ENCODE measurements around the gene TRERF1.

DNA sequence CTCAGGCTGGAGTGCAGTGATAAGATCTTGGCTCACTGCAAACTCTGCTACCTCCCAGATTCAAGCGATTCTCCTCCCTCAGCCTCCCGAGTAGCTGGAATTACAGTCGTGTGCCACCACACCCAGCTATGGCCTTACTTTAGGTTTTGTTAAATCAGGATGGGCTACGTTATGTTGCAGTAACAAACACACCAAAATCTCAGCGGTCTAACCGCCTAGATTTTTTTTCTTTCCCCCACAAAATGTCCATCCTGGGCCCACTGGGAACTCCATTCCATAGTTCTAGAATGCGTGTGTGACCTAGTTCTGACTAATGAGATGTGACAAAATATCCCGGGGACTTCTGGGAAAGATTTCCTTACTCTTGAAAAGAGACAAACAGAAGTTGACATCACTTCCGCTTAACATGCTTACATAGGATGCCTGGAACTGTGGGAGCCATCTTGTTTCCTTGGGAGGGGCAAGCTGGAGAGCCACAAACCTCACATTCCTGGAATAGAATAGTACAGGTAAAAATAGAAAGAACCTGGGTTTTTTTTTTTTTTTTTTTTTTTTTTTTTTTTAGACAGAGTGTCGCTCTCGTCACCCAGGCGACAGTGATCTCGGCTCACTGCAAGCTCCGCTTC lies 42.3 kb upstream of the TRERF1 start:
- TF ChIP-seq POLR2A (IDR thresholded peaks at IDR 0.05) (no peak), CTCF (IDR thresholded peaks at IDR 0.05) (no peak), POLR2AphosphoS5 (IDR thresholded peaks at IDR 0.05) (no peak), EP300 (IDR thresholded peaks at IDR 0.05) (no peak)

Measured in suprapubic skin (tissue), 4 donors.